Osteoblast (primary cell): ENCODE measurements around the gene PHOX2A. TPM values are rescaled to one million over a fixed set of nuclear protein-coding genes. Genes with fewer than 3 reads are reported as not detected.
A peak's percentile ranks its signal among the peaks of the same experiment; 100 is the strongest.

Experiments used
- DNase-seq: peaks from one replicate; pipeline ENCODE4 v3.0.0; 2011; ENCODE audit warnings: low spot score, mixed read lengths; ENCODE audit not compliant: insufficient read length; ENCODE audit errors: missing footprints
- H2AFZ ChIP-seq: 2 replicates; pipeline ENCODE4 v1.6.0; 2011; ENCODE audit warnings: mild to moderate bottlenecking, low read length
- H3K27ac ChIP-seq: 2 replicates; pipeline ENCODE4 v1.5.1; 2011; ENCODE audit warnings: mild to moderate bottlenecking, low read depth, low read length, moderate library complexity
- H3K27me3 ChIP-seq: 2 replicates; pipeline ENCODE4 v1.6.0; 2012; ENCODE audit warnings: mild to moderate bottlenecking, control low read depth, inconsistent platforms, low read length, moderate library complexity; ENCODE audit not compliant: insufficient read depth
- H3K36me3 ChIP-seq: 2 replicates; pipeline ENCODE4 v1.5.1; 2011; ENCODE audit warnings: mild to moderate bottlenecking, low read length, control low read depth, moderate library complexity; ENCODE audit not compliant: insufficient read depth
- H3K4me1 ChIP-seq: 2 replicates; pipeline ENCODE4 v1.5.1; 2011; ENCODE audit warnings: mild to moderate bottlenecking, low read length, control low read depth, moderate library complexity; ENCODE audit not compliant: insufficient read depth
- H3K4me2 ChIP-seq: 2 replicates; pipeline ENCODE4 v1.6.0; 2011; ENCODE audit warnings: mild to moderate bottlenecking, low read length; ENCODE audit not compliant: insufficient read depth
- H3K4me3 ChIP-seq: fragments of 200-600 bp; sonication (generic); 3 replicates; pipeline ENCODE4 v1.5.1; 2012; ENCODE audit warnings: mild to moderate bottlenecking, low read length, inconsistent platforms; ENCODE audit not compliant: insufficient read depth
- H3K79me2 ChIP-seq: 2 replicates; pipeline ENCODE4 v1.6.0; 2012; ENCODE audit warnings: mild to moderate bottlenecking, low read length, control low read depth, inconsistent platforms; ENCODE audit not compliant: insufficient read depth
- H3K9me3 ChIP-seq: 2 replicates; pipeline ENCODE4 v1.5.1; 2011; ENCODE audit warnings: low read depth, low read length, control low read depth
- H4K20me1 ChIP-seq: 2 replicates; pipeline ENCODE4 v1.6.0; 2012; ENCODE audit warnings: mild to moderate bottlenecking, low read length, control low read depth; ENCODE audit not compliant: insufficient read depth
- CTCF ChIP-seq: IDR thresholded peaks from 2 replicates; pipeline ENCODE4 v1.5.1; 2011; ENCODE audit warnings: mild to moderate bottlenecking, low read depth, low read length, moderate library complexity; ENCODE audit errors: extremely low read depth
- total RNA-seq: library from RNA; depleted of rRNA; stranded (reverse); fragments of >200 nt; gene quantifications from 2 replicates; pipeline ENCODE4 v1.2.3, GENCODE V29; 2012

PHOX2A gene
- total RNA-seq, 1 donor, result not detected

- no peak overlapping the region for H3K4me2 ChIP-seq
- H3K79me2 ChIP-seq, result no peaks in the 10 kb centered on the region
- no peaks in the 10 kb centered on the region for H3K36me3 ChIP-seq
- H3K27me3 ChIP-seq, result no peaks in the 10 kb centered on the region
- no peak for TF ChIP-seq CTCF
- H4K20me1 ChIP-seq, result no peaks in the 10 kb centered on the region
- H3K27ac ChIP-seq, result no peak overlapping the region
- no peak for DNase-seq
- H3K4me3 ChIP-seq, result no peak overlapping the region
- peaks cover 4% of the 10 kb centered on the region for H3K4me1 ChIP-seq
- H2AFZ ChIP-seq, result no peak overlapping the region
- H3K9me3 ChIP-seq, result no peaks in the 10 kb centered on the region
These were observed 48.3 kb downstream of the PHOX2A start for GRCh38 chr11:72195518-72196270.

- Histone ChIP-seq H3K4me2 (no peak within 1 kb of the TSS), H3K27me3 (no peaks in the 10 kb centered on the region), H3K36me3 (no peaks in the 10 kb centered on the region), H4K20me1 (no peaks in the 10 kb centered on the region), H2AFZ (peak within 1 kb of the TSS; percentile 7), H3K27ac (no peak within 1 kb of the TSS), H3K4me3 (no peak within 1 kb of the TSS), H3K79me2 (no peaks in the 10 kb centered on the region), H3K9me3 (no peaks in the 10 kb centered on the region), H3K4me1 (peaks cover 4% of the 10 kb centered on the region)
- DNase-seq, result peak; percentile 81
- no peak for TF ChIP-seq CTCF
These were observed 52.0 kb downstream of the PHOX2A start, which contains the start of gene FOLR1 for GRCh38 chr11:72191961-72192381. FOLR1 (plus strand) TSS chr11:72192140; CDS start chr11:72192174, 34 bp downstream.

GRCh38 chr11:72190631-72191071, 53.3 kb downstream of the PHOX2A start:
- H3K27ac ChIP-seq, result no peak overlapping the region

More at GRCh38 chr11:72190631-72191071, 53.3 kb downstream of the PHOX2A start:
- Histone ChIP-seq H2AFZ (no peak overlapping the region), H3K36me3 (no peaks in the 10 kb centered on the region), H4K20me1 (no peaks in the 10 kb centered on the region), H3K4me1 (peaks cover 4% of the 10 kb centered on the region), H3K27me3 (no peaks in the 10 kb centered on the region), H3K79me2 (no peaks in the 10 kb centered on the region), H3K9me3 (no peaks in the 10 kb centered on the region), H3K4me2 (no peak overlapping the region), H3K4me3 (no peak overlapping the region)
- no peak for TF ChIP-seq CTCF
- no peak for DNase-seq
